ENCODE measurements around the gene DHRS12. TPM values are rescaled to one million over a fixed set of nuclear protein-coding genes. Genes with fewer than 3 reads are reported as not detected.

The DHRS12 gene
- total RNA-seq, 3 donors from 2014 or later (not counting 1 experiment from before 2014, with no cell fraction given): 7.0 to 11.7 (median 10.4) TPM

DNA sequence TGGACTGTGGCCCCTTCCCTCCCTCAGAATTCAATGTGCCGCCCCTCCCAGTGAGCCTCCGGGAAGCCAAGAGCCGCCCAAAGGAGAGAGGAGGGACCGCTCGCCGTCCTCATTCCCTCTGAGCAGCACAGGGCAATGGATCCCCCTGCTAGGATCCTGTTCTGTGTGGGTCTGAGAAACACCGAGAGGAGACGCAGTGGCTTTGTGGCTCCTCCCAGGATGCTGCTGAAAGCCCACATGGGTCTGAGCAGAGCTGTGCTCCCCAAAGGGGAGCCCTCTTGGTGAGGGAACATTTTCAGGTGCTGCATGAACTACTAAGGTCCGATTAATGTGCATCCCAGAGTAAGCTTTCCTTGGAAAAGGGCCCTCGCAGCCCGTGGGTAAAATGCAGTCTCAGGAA is 30.4 kb downstream of the DHRS12 start:
- intact Hi-C loops (cut with micrococcal nuclease): no loop called here
- no peak overlapping the region for H3K27ac Mint-ChIP-seq
- H3K36me3 Mint-ChIP-seq: no peaks in the 10 kb centered on the region
- ATAC-seq (no peak), DNase-seq (no peak)
- H3K36me3 ChIP-seq (ENCODE audit: control insufficient read depth, insufficient read depth, low read length): no peaks in the 10 kb centered on the region
- peaks cover 5 to 8% of the 10 kb centered on the region in 2 donors for H3K4me1 Mint-ChIP-seq
- peaks cover 0 to 4% of the 10 kb centered on the region in 2 donors for H3K27me3 Mint-ChIP-seq (ENCODE audit: low read depth in 2 of 2)
- H3K9me3 Mint-ChIP-seq: no peaks in the 10 kb centered on the region
- no peak overlapping the region for H3K27ac ChIP-seq (ENCODE audit: low read length)
- no peak overlapping the region for H3K4me3 Mint-ChIP-seq
- peaks cover 5% of the 10 kb centered on the region for H3K4me1 ChIP-seq (ENCODE audit: control insufficient read depth, insufficient read depth, low read length)
- H3K27me3 ChIP-seq (ENCODE audit: control insufficient read depth, insufficient read depth, low read length): no peaks in the 10 kb centered on the region
- H3K9me3 ChIP-seq (ENCODE audit: control insufficient read depth, insufficient read depth, low read length): no peaks in the 10 kb centered on the region
- no peak overlapping the region for H3K4me3 ChIP-seq (ENCODE audit: low read length)
- WGBS (ENCODE audit: insufficient coverage): 88% methylated on average over 11 of the region's 11 CpGs
- TF ChIP-seq, protein P1, sequence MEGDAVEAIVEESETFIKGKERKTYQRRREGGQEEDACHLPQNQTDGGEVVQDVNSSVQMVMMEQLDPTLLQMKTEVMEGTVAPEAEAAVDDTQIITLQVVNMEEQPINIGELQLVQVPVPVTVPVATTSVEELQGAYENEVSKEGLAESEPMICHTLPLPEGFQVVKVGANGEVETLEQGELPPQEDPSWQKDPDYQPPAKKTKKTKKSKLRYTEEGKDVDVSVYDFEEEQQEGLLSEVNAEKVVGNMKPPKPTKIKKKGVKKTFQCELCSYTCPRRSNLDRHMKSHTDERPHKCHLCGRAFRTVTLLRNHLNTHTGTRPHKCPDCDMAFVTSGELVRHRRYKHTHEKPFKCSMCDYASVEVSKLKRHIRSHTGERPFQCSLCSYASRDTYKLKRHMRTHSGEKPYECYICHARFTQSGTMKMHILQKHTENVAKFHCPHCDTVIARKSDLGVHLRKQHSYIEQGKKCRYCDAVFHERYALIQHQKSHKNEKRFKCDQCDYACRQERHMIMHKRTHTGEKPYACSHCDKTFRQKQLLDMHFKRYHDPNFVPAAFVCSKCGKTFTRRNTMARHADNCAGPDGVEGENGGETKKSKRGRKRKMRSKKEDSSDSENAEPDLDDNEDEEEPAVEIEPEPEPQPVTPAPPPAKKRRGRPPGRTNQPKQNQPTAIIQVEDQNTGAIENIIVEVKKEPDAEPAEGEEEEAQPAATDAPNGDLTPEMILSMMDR (IDR thresholded peaks at IDR 0.05): no peak

DNA sequence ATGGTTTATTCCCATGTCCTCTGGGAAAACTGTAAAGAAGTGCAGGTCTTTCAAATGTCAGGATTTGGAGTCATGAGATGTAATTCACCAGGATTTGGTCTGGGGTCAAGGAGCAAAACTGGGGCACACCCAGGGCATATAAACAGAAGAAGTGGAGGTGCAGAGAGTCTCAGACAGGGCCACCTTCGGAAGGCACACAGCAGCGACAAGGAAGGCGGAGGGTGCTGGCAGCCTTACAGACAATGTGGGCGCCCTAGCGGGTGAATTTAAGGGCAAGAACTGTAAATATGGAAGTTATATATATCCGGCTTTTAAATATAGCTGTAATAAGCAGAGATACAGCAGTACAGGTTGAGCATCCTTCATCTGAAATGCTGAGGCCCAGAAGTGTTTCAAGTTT is 31.2 kb downstream of the DHRS12 start:
- H3K36me3 Mint-ChIP-seq: no peaks in the 10 kb centered on the region
- intact Hi-C loops (cut with micrococcal nuclease): no loop called here
- no peaks in the 10 kb centered on the region for H3K36me3 ChIP-seq (ENCODE audit: control insufficient read depth, insufficient read depth, low read length)
- ATAC-seq: no peak
- H3K4me1 Mint-ChIP-seq: peaks cover under 1 to 1% of the 10 kb centered on the region in 2 donors
- DNase-seq: no peak
- no peaks in the 10 kb centered on the region for H3K27me3 ChIP-seq (ENCODE audit: control insufficient read depth, insufficient read depth, low read length)
- H3K27ac ChIP-seq (ENCODE audit: low read length): no peak overlapping the region
- peaks cover under 1% of the 10 kb centered on the region for H3K4me1 ChIP-seq (ENCODE audit: control insufficient read depth, insufficient read depth, low read length)
- 97% methylated on average over 6 of the region's 6 CpGs for WGBS (ENCODE audit: insufficient coverage)
- H3K27ac Mint-ChIP-seq: no peak overlapping the region
- TF ChIP-seq, protein P1 (IDR thresholded peaks at IDR 0.05): no peak
- no peak overlapping the region for H3K4me3 Mint-ChIP-seq
- no peaks in the 10 kb centered on the region for H3K9me3 ChIP-seq (ENCODE audit: control insufficient read depth, insufficient read depth, low read length)
- peaks cover 0 to 4% of the 10 kb centered on the region in 2 donors for H3K27me3 Mint-ChIP-seq (ENCODE audit: low read depth in 2 of 2)
- H3K9me3 Mint-ChIP-seq: no peaks in the 10 kb centered on the region
- H3K4me3 ChIP-seq (ENCODE audit: low read length): no peak overlapping the region

DNA sequence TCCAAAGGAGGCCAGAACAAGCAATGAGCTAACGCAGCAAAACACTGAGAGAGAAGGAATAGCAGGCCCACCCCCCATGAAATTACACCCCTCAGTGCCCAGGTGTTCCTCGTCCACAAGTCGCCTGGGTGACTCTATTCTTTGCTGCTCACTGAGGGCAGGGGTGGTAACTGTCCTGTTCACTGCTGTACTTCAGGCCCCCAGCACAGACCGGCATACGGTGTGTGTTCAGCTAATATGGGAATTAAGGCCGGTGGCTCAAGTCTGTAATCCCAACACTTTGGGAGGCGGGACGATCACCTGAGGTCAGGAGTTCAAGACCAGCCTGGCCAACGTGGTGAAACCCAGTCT is 31.9 kb downstream of the DHRS12 start:
- no peaks in the 10 kb centered on the region for H3K9me3 ChIP-seq (ENCODE audit: control insufficient read depth, insufficient read depth, low read length)
- intact Hi-C loops (cut with micrococcal nuclease): no loop called here
- H3K4me1 ChIP-seq (ENCODE audit: control insufficient read depth, insufficient read depth, low read length): no peaks in the 10 kb centered on the region
- H3K27ac ChIP-seq (ENCODE audit: low read length): no peak overlapping the region
- TF ChIP-seq, protein P1 (IDR thresholded peaks at IDR 0.05): no peak
- Mint-ChIP-seq H3K27me3 (ENCODE audit: low read depth in 2 of 2) (peaks cover 0 to 4% of the 10 kb centered on the region in 2 donors), H3K4me3 (no peak overlapping the region), H3K27ac (no peak overlapping the region), H3K4me1 (no peaks in the 10 kb centered on the region), H3K36me3 (no peaks in the 10 kb centered on the region), H3K9me3 (no peaks in the 10 kb centered on the region)
- 93% methylated on average over 9 of the region's 9 CpGs for WGBS (ENCODE audit: insufficient coverage)
- H3K27me3 ChIP-seq (ENCODE audit: control insufficient read depth, insufficient read depth, low read length): no peaks in the 10 kb centered on the region
- H3K4me3 ChIP-seq (ENCODE audit: low read length): no peak overlapping the region
- peaks cover under 1% of the 10 kb centered on the region for H3K36me3 ChIP-seq (ENCODE audit: control insufficient read depth, insufficient read depth, low read length)
- DNase-seq (no peak), ATAC-seq (no peak)

DNA sequence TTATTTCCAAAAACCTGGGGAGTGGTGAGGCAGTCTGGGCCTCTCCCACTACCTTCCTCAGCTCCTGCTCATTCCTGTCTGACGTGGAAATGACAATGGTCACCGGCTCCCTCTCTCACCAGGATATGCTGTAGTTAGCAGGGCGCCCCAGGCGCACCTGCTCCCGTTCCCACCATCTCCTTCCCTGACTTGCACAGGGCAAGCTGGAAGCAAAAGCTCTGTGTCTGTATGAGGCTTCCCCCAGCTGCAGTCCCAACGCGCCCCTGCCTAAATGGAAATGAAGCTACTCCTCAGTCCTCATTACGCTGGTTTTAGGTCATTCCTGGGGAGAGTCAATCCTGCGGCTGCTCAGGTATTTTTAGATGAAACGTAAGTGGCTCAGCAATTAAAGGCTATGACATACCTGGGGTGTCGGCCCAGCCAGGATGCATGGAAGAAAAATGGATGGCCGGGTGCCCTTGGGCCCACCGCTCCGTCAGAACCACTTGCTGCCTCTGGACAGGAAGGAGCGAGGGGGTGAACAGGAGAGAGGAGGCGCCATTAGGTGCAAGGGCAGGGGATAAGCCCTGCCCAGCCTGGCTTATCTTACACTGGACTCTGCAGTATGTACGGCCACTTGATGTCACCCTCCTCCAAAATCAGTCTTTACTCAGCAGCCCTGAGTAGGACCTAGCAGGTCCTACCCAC is 32.4 kb downstream of the DHRS12 start:
- Histone ChIP-seq H3K36me3 (ENCODE audit: control insufficient read depth, insufficient read depth, low read length) (peaks cover 3% of the 10 kb centered on the region), H3K4me1 (ENCODE audit: control insufficient read depth, insufficient read depth, low read length) (no peaks in the 10 kb centered on the region), H3K27me3 (ENCODE audit: control insufficient read depth, insufficient read depth, low read length) (no peaks in the 10 kb centered on the region), H3K27ac (ENCODE audit: low read length) (no peak overlapping the region), H3K9me3 (ENCODE audit: control insufficient read depth, insufficient read depth, low read length) (no peaks in the 10 kb centered on the region), H3K4me3 (ENCODE audit: low read length) (no peak overlapping the region)
- TF ChIP-seq, protein P1 (IDR thresholded peaks at IDR 0.05): no peak
- no peaks in the 10 kb centered on the region for H3K9me3 Mint-ChIP-seq
- H3K27me3 Mint-ChIP-seq (ENCODE audit: low read depth in 2 of 2): peaks cover 0 to 4% of the 10 kb centered on the region in 2 donors
- H3K27ac Mint-ChIP-seq: peak overlapping the region in 1 of 2 donors; percentile 24
- no peaks in the 10 kb centered on the region for H3K36me3 Mint-ChIP-seq
- DNase-seq: no peak
- H3K4me1 Mint-ChIP-seq: no peaks in the 10 kb centered on the region
- intact Hi-C loops (cut with micrococcal nuclease): no loop called here
- WGBS (ENCODE audit: insufficient coverage): 95% methylated on average over 17 of the region's 17 CpGs
- peak in 1 of 3 donors; percentile 24 for ATAC-seq
- H3K4me3 Mint-ChIP-seq: no peak overlapping the region
